Heart left ventricle (tissue), 13 donors: ENCODE results near the gene FBLL1.

ENCODE experiments used
- CTCF ChIP-seq, 12 donors: fragments of 200-600 bp; sonication (generic) in 4 of 12; IDR thresholded peaks; one replicate each; pipeline versions ENCODE4 v1.5.0 to v1.8.0; 2018 to 2022; ENCODE audit warnings: antibody characterized with exemption in 12 of 12, mild to moderate bottlenecking in 5 of 12
- POLR2A ChIP-seq, 2 donors: fragments of 450-650 bp; IDR thresholded peaks; one replicate each; pipeline ENCODE4 v1.6.1; 2017; ENCODE audit warnings: antibody characterized with exemption in 2 of 2, mild to moderate bottlenecking in 2 of 2, moderate library complexity in 2 of 2
- donor health status: ischemic (EF 13 %, LVEDD 7.1; RV severe dilation, severe dysfunction).
- donor health status: DM: no; HTN: yes; CAD: no.
- donor health status: DM: no; HTN: no; CAD: no.
- donor health status: ischemic (EF 25% LVEDD 6.9; RV normal size, moderate dysfunction).
- donor health status: ischemic (EF 25% LVEDD 5.7; RV mildly dilated, moderate dysfunction).
- donor health status: ischemic (EF 35%, LVEDD 5.7; RV mildly dilated, moderate dysfunction).
- donor health status: nonischemic (EF 11% LVEDD 7.7; RV severe dilation, severe dysfunction).
- donor health status: DM: yes; HTN: yes; CAD: no.
- donor health status: PGD.
- donor health status: ischemic (EF 29% LVEDD 5.4; RV normal size, mild dysfunction).
- donor health status: nonischemic (EF 23%, LVEDD 6.1; RV moderate dilation, normal function).

- TF ChIP-seq CTCF (IDR thresholded peaks at IDR 0.05) (no peak), POLR2A (IDR thresholded peaks at IDR 0.05) (no peak)
Measured at GRCh38 chr5:168531191-168531590, 2.1 kb downstream of the FBLL1 start.
